ENCODE data around the gene NANOGP8. TPM values are rescaled to one million over a fixed set of nuclear protein-coding genes. Genes with fewer than 3 reads are reported as not detected.

The NANOGP8 gene
- total RNA-seq, 1 experiment from 2014 or later: not detected

DNA sequence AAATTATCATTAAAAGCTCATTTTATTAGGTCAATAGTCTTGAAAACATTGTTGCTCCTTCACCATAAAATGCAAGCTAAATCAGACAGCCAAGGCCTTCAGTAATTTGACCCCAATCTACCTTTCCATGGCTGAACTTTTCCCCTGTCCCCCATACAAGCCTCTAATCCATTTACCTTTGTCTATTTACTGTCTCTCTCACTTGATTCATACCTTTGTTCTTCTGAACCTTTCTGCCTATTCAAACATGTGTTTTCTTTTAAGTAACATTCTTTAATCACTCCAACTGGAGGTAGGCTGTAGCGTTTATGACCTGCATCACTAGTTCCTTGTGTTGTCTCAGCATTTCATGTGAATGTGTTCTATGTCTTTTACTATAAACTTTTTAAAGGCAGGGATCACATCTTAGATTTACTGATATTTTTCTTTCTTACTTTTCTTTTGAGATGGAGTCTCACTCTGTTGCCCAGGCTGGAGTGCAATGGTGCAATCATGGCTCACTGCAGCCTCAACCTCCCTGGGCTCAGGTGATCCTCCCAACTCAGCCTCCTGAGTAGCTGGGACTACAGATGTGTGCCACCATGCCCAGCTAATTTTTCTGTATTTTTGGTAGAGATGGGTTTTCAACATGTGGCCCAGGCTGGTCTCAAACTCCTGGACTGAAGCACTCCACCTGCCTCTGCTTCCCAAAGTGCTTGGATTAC lies 5.2 kb upstream of the NANOGP8 start:
- intact Hi-C loops (cut with micrococcal nuclease; ENCODE audit: unreplicated experiment): no loop called here
- ChIA-PET POLR2A (no interaction called here), CTCF (no interaction called here)
- Mint-ChIP-seq H3K36me3 (ENCODE audit: insufficient read depth, unreplicated experiment) (no peaks in the 10 kb centered on the region), H3K27ac (ENCODE audit: unreplicated experiment) (no peak overlapping the region), H3K9me3 (ENCODE audit: unreplicated experiment) (no peaks in the 10 kb centered on the region), H3K4me1 (ENCODE audit: low read depth, unreplicated experiment) (no peaks in the 10 kb centered on the region), H3K4me3 (ENCODE audit: unreplicated experiment) (no peak overlapping the region), H3K27me3 (ENCODE audit: insufficient read depth, unreplicated experiment) (no peaks in the 10 kb centered on the region)
- H3K27me3 ChIP-seq (replicated peaks; ENCODE audit: control insufficient read depth, insufficient read depth, low read length): no peaks in the 10 kb centered on the region
- no peak overlapping the region for H3K4me3 ChIP-seq (ENCODE audit: low read depth, low read length)
- no TSS peak for BruUV-seq (replicated peaks)
- no peaks in the 10 kb centered on the region for H3K4me1 ChIP-seq
- H3K9me3 ChIP-seq: no peaks in the 10 kb centered on the region
- H3K36me3 ChIP-seq (ENCODE audit: control insufficient read depth, insufficient read depth, low read length): no peaks in the 10 kb centered on the region
- TF ChIP-seq, protein P1, sequence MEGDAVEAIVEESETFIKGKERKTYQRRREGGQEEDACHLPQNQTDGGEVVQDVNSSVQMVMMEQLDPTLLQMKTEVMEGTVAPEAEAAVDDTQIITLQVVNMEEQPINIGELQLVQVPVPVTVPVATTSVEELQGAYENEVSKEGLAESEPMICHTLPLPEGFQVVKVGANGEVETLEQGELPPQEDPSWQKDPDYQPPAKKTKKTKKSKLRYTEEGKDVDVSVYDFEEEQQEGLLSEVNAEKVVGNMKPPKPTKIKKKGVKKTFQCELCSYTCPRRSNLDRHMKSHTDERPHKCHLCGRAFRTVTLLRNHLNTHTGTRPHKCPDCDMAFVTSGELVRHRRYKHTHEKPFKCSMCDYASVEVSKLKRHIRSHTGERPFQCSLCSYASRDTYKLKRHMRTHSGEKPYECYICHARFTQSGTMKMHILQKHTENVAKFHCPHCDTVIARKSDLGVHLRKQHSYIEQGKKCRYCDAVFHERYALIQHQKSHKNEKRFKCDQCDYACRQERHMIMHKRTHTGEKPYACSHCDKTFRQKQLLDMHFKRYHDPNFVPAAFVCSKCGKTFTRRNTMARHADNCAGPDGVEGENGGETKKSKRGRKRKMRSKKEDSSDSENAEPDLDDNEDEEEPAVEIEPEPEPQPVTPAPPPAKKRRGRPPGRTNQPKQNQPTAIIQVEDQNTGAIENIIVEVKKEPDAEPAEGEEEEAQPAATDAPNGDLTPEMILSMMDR (IDR thresholded peaks at IDR 0.05; ENCODE audit: insufficient read depth in 1 of 2, low read depth in 1 of 2, low read length in 1 of 2, severe bottlenecking in 1 of 2, unreplicated experiment in 1 of 2): no peak
- no peak for DNase-seq

DNA sequence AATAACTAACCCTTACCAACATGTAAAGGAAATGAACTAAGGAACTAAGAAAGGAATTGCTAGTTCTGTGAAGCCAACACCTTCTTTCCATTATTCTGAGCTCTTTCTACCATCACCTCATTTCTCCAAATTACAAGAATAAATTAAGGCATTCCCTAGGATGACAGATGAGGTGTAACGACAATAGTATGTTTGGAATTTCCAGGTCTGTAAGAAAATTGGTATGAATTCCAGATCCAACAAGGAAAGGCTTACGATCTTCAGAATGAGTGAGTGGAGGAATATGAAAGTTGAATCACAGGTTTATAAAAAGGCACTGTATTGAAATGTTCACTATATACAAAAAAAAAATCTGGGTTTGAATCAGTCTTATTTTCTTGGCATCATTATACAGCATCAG lies 4.5 kb upstream of the NANOGP8 start:
- no peaks in the 10 kb centered on the region for H3K27me3 ChIP-seq (replicated peaks; ENCODE audit: control insufficient read depth, insufficient read depth, low read length)
- Mint-ChIP-seq H3K4me1 (ENCODE audit: low read depth, unreplicated experiment) (no peaks in the 10 kb centered on the region), H3K36me3 (ENCODE audit: insufficient read depth, unreplicated experiment) (no peaks in the 10 kb centered on the region), H3K27me3 (ENCODE audit: insufficient read depth, unreplicated experiment) (no peaks in the 10 kb centered on the region), H3K4me3 (ENCODE audit: unreplicated experiment) (no peak overlapping the region), H3K27ac (ENCODE audit: unreplicated experiment) (no peak overlapping the region), H3K9me3 (ENCODE audit: unreplicated experiment) (no peaks in the 10 kb centered on the region)
- no peak for DNase-seq
- H3K36me3 ChIP-seq (ENCODE audit: control insufficient read depth, insufficient read depth, low read length): no peaks in the 10 kb centered on the region
- no peak overlapping the region for H3K4me3 ChIP-seq (ENCODE audit: low read depth, low read length)
- no peaks in the 10 kb centered on the region for H3K4me1 ChIP-seq
- no peaks in the 10 kb centered on the region for H3K9me3 ChIP-seq
- ChIA-PET CTCF (no interaction called here), POLR2A (no interaction called here)
- intact Hi-C loops (cut with micrococcal nuclease; ENCODE audit: unreplicated experiment): no loop called here
- TF ChIP-seq, protein P1 (IDR thresholded peaks at IDR 0.05; ENCODE audit: insufficient read depth in 1 of 2, low read depth in 1 of 2, low read length in 1 of 2, severe bottlenecking in 1 of 2, unreplicated experiment in 1 of 2): no peak
- no TSS peak for BruUV-seq (replicated peaks)

DNA sequence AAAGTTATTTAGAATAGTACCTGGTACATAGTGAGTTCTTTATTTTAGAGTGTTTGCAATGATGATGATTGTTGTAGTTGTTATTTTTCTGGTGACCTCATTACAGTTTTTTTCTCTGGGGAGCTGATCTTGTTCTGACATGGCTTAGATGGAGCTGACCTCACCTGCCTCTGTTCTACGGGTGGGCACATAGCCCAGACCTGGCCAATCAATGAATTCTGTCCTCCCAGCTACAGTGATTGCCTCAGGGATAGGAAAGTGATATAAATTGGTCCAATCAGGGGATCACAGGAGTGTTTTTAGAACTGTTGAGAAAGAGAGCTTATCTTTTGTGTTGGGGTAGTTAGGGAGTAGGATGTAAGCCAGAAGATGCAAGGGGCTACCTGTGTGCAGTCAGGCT lies 3.2 kb upstream of the NANOGP8 start:
- H3K27me3 Mint-ChIP-seq (ENCODE audit: insufficient read depth, unreplicated experiment): no peaks in the 10 kb centered on the region
- no peaks in the 10 kb centered on the region for H3K4me1 Mint-ChIP-seq (ENCODE audit: low read depth, unreplicated experiment)
- Histone ChIP-seq H3K4me3 (ENCODE audit: low read depth, low read length) (no peak overlapping the region), H3K27me3 (replicated peaks; ENCODE audit: control insufficient read depth, insufficient read depth, low read length) (no peaks in the 10 kb centered on the region), H3K36me3 (ENCODE audit: control insufficient read depth, insufficient read depth, low read length) (no peaks in the 10 kb centered on the region), H3K4me1 (no peaks in the 10 kb centered on the region), H3K9me3 (no peaks in the 10 kb centered on the region)
- no peaks in the 10 kb centered on the region for H3K9me3 Mint-ChIP-seq (ENCODE audit: unreplicated experiment)
- BruUV-seq (replicated peaks): no TSS peak
- no peak for DNase-seq
- ChIA-PET CTCF (no interaction called here), POLR2A (no interaction called here)
- intact Hi-C loops (cut with micrococcal nuclease; ENCODE audit: unreplicated experiment): no loop called here
- H3K4me3 Mint-ChIP-seq (ENCODE audit: unreplicated experiment): no peak overlapping the region
- H3K27ac Mint-ChIP-seq (ENCODE audit: unreplicated experiment): no peak overlapping the region
- TF ChIP-seq, protein P1 (IDR thresholded peaks at IDR 0.05; ENCODE audit: insufficient read depth in 1 of 2, low read depth in 1 of 2, low read length in 1 of 2, severe bottlenecking in 1 of 2, unreplicated experiment in 1 of 2): no peak
- H3K36me3 Mint-ChIP-seq (ENCODE audit: insufficient read depth, unreplicated experiment): no peaks in the 10 kb centered on the region
